AG10803 (cell line): ENCODE data around the gene ADGRL3.
"Not testable (repeated sequence)": the region's sequence is repeated elsewhere in the genome, so short reads cannot be mapped to it uniquely, and the experiment has no call there.

Experiments used
- DNase-seq: peaks from one replicate; pipeline ENCODE4 v3.0.0; 2010; ENCODE audit warnings: low read depth
- H3K4me3 ChIP-seq: 2 replicates; pipeline ENCODE4 v1.5.1; 2011; ENCODE audit warnings: mild to moderate bottlenecking, low read length, control low read depth
- CTCF ChIP-seq: conservative IDR thresholded peaks from 2 replicates; pipeline ENCODE4 v1.5.1; 2011; ENCODE audit warnings: mild to moderate bottlenecking, low read length, control low read depth, inconsistent platforms

Gene ADGRL3

DNA sequence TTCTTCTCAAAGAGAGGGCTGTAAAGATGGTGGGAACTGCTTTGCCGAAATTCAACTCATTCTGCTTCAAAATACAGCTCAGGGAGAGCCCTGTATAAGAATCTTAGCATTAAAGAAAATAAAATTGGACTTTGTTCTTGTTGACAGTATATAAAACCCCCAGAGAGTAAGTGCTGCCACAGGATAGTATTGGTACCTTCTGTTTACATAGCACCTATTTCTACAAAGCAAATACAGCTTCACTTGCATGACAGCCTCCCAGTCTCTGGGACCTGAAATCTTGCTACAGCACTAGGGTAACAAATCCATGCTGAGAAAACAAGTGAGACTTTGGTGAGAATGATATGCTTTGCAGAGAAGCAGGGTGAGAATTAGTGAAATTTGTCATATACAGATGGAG is 428.6 kb downstream of the ADGRL3 start:
- no peak for TF ChIP-seq CTCF
- no peak overlapping the region for H3K4me3 ChIP-seq
- no peak for DNase-seq

DNA sequence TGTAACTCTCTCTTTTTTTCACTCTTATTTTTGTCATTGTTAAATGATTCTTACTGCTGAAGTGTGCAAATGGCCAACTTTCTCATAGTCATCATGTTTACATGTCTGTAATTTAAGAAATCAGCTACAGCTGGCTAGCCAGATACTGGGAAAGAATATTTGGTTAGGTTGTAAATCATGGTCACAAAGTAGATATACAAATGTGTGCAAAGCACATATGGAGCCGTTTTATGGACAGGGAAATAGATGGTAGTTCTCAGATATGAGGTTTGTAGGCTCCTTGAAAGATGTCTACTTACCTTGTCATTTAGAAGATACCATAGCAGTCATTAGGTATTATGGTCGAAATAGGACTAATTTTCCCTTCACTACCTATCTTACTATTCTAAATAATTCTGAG is 430.4 kb downstream of the ADGRL3 start:
- no peak for DNase-seq
- TF ChIP-seq CTCF: no peak
- H3K4me3 ChIP-seq: no peak overlapping the region

DNA sequence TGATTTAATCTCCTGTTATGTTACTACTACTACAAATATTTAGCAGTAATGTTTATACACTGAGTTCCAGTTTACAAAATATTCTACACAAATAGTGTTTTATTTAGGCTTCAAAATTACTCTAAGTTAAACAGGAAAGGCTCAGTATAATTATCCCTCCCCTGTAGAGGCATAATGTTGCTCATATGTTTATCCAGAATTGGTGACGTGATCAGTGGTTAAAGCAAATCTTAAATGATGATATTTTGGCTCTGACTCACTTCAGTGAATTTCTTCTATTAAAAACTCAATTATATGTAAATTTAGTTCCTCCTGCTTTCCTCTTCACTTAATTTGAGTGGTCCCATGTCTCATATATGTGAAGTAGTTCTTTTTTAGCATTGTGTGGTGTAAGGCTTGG is 438.5 kb downstream of the ADGRL3 start:
- TF ChIP-seq CTCF: no peak
- H3K4me3 ChIP-seq: no peak overlapping the region
- no peak for DNase-seq

- DNase-seq, H3K4me3 ChIP-seq: not testable (repeated sequence)
These were observed 446.7 kb downstream of the ADGRL3 start for GRCh38 chr4:61646746-61647350.

DNA sequence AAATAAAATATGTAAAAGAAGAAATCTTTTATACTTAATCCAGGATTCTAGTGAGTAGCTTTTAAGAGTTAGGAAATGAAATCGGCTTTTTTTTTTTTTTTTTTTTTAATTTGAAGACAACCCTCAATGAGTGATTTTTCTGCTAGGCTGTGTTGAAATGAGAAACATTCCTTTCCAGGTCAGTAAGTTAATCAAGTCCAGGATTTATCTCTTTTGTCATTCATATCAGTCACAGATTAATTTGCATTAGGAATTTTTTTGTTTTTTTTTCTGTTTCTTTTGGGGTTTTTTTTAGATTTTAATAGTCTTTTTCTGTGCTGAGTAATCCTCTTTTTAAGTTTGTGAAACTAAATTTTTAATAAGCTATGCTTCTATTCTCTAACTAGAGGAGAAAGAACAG is 448.1 kb downstream of the ADGRL3 start:
- TF ChIP-seq CTCF: no peak
- DNase-seq: no peak
- H3K4me3 ChIP-seq: no peak overlapping the region

DNA sequence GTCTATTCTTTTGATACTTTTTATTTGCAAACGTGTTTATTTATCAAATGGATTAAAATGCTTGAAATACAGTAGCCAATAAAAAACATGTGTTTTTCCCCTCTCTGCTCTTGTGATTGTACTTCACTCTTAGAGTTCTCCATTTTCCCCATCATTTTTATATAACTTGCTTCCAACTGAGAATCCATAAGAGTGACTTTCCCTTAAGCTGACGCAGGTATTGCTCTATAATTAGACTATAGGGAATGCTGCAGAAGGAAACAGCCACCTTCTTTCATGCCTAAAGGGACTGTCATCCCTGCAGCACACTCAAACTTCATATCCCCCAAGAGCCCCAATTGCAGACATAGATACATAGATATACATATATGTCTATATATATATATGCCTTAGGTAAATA is 456.9 kb downstream of the ADGRL3 start:
- no peak overlapping the region for H3K4me3 ChIP-seq

DNA sequence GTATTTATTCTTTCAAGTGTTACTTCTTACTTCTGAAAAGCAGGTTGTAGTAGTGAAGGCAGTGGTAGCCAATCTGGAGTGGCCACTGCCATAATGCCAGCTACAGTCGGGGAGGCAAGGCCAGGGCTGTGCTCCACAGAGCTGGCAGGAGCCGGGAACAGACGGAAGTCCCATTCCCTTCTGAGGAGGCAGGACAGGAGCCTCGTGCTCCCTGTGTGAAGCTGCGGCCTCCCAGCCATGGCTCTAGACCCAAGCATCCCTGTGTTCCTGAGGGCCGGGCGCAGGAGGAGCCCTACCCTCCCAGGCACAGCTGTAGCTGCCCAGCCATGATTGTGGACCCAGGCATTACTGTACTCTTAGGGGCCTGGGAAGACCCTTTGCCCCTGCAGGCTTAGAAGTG is 461.8 kb downstream of the ADGRL3 start:
- H3K4me3 ChIP-seq: no peak overlapping the region
- TF ChIP-seq CTCF: no peak
- no peak for DNase-seq

More for the DNA sequence above, 456.9 kb downstream of the ADGRL3 start:
- DNase-seq: no peak
- no peak for TF ChIP-seq CTCF

DNA sequence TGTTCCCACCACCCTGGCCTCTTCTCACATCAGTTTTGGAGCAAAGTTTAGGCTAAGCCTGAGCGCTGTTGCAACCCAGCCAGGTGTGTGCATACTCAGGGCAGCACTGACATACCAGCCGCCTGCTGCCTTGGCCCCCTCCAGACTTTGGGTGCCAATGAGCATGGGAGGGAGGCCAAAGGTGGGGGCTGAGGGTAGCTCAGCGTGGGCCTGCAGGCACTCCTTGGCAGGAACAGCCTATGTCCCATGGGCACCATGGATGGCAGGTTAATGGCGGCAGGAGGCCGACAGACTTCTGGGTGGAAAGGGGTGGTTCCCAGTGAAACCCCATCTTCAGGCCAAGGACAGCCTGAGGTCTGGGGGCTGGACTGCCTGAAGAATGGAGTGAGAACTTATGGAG is 462.2 kb downstream of the ADGRL3 start:
- H3K4me3 ChIP-seq: no peak overlapping the region
- TF ChIP-seq CTCF: no peak
- DNase-seq: no peak
